ENCODE measurements around the gene WBP4.

DNA sequence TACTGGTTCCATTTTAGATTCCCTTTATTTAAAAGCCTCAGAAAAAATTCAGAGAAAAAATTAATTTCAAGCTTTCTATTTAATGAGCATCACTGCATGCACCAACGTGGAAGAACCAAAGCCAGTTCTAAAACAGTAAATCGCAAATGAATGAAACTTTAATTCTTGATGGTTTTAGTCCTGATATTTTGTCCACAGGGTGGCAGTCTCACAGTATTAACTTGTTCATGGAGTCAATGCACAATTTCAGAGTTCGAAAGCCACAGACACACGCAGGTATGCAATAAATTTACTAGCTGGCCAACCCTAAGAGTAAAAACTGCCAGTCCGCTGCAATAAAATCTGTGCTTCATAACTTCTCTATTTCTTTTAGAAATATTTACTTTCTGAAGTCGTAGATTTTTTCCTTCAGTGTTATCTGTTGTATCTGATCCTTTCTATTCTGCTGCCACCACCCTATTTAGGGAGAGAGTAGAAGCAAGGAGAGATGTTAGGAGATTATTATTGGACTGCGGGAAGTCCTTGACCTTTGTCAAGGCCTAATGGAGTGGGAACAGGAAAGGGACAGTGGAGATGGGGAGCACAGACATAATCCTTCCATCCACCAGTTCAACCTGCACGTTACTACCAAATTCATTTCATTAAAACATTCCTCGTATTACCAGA is 7.0 kb upstream of the WBP4 start:
- TF ChIP-seq PCBP1 (IDR thresholded peaks at IDR 0.05; ENCODE audit: low read depth, low read length, poor library complexity, severe bottlenecking) (no peak), SIN3A (IDR thresholded peaks at IDR 0.05; ENCODE audit: borderline replicate concordance in 2 of 2, control insufficient read depth in 1 of 2, low read depth in 2 of 2, low read length in 2 of 2) (no peak), SP1 (CRISPR knock-in tag; IDR thresholded peaks at IDR 0.05) (no peak)
- TF ChIP-seq, protein P1, sequence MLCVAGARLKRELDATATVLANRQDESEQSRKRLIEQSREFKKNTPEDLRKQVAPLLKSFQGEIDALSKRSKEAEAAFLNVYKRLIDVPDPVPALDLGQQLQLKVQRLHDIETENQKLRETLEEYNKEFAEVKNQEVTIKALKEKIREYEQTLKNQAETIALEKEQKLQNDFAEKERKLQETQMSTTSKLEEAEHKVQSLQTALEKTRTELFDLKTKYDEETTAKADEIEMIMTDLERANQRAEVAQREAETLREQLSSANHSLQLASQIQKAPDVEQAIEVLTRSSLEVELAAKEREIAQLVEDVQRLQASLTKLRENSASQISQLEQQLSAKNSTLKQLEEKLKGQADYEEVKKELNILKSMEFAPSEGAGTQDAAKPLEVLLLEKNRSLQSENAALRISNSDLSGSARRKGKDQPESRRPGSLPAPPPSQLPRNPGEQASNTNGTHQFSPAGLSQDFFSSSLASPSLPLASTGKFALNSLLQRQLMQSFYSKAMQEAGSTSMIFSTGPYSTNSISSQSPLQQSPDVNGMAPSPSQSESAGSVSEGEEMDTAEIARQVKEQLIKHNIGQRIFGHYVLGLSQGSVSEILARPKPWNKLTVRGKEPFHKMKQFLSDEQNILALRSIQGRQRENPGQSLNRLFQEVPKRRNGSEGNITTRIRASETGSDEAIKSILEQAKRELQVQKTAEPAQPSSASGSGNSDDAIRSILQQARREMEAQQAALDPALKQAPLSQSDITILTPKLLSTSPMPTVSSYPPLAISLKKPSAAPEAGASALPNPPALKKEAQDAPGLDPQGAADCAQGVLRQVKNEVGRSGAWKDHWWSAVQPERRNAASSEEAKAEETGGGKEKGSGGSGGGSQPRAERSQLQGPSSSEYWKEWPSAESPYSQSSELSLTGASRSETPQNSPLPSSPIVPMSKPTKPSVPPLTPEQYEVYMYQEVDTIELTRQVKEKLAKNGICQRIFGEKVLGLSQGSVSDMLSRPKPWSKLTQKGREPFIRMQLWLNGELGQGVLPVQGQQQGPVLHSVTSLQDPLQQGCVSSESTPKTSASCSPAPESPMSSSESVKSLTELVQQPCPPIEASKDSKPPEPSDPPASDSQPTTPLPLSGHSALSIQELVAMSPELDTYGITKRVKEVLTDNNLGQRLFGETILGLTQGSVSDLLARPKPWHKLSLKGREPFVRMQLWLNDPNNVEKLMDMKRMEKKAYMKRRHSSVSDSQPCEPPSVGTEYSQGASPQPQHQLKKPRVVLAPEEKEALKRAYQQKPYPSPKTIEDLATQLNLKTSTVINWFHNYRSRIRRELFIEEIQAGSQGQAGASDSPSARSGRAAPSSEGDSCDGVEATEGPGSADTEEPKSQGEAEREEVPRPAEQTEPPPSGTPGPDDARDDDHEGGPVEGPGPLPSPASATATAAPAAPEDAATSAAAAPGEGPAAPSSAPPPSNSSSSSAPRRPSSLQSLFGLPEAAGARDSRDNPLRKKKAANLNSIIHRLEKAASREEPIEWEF (CRISPR knock-in tag; IDR thresholded peaks at IDR 0.05) = no peak

Measured in K562 (cell line).